ENCODE results near the gene SH3BP1.

Gene SH3BP1

DNA sequence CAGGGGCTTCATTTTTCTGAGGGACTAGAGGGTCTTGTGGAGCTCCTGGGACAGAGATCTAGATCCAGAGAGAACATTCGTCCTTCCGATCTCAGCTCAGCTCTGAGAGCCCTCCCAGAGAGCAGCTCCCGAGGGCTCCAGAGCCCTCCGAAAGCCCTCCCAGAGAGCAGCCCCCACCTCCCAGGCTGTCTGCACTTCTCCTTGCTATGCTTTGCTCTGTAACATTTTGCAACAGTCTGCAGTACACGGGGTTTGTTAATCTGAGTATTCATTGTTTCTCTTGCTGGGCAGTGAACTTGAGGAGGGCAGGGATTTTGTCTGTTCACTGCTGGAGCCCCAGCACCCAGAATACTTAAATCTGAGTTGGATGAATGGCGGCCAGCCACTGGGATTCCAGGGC lies 28.3 kb upstream of the SH3BP1 start:
- no peak overlapping the region for H3K4me3 ChIP-seq (ENCODE audit: low read depth, low read length)

DNA sequence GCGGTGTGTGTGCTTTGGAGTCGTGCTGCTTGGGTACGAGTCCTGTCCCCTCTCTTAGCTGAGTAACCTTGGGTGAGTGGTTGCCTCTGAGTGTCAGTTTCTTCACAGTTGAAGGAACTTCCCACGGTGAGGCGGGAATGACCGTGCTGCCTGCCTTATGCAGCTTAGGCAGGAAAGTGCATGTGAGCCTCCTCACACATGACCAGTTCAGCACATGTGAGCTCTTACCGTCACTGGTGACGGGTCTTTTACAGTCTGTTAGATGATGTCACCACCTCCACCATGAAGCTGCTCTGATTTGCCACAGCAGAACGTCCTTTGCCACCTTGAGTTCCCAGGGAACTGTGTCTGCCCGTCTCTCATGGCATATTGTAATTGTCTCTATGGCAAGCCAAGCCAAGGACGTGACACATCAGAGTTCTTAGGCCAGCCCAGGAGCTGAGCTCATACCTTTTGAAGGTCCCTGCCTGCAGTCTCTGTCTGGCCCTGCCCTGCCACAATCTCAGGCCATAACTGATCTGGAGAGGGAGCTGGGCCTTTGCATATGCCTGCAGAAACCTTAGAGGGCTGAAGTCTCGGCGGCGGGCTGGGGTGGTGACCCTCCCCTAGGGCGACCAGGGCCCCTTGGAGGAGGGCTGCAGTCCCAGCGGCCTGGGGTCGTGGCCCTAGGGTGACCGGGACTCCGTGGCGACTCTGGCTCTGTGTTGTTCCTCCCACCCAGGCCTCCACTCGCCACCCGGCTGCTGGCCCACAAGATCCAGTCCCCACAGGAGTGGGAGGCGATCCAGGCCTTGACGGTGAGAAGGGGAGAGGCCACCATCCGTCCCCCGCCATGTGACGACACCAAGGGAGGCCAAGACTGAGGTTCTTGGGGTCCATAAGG lies 23.0 kb upstream of the SH3BP1 start:
- H3K4me3 ChIP-seq (ENCODE audit: low read depth, low read length): no peak overlapping the region

GRCh38 chr22:37617431-37617830 lies 22.0 kb upstream of the SH3BP1 start:
- H3K4me3 ChIP-seq (ENCODE audit: low read depth, low read length): no peak overlapping the region

DNA sequence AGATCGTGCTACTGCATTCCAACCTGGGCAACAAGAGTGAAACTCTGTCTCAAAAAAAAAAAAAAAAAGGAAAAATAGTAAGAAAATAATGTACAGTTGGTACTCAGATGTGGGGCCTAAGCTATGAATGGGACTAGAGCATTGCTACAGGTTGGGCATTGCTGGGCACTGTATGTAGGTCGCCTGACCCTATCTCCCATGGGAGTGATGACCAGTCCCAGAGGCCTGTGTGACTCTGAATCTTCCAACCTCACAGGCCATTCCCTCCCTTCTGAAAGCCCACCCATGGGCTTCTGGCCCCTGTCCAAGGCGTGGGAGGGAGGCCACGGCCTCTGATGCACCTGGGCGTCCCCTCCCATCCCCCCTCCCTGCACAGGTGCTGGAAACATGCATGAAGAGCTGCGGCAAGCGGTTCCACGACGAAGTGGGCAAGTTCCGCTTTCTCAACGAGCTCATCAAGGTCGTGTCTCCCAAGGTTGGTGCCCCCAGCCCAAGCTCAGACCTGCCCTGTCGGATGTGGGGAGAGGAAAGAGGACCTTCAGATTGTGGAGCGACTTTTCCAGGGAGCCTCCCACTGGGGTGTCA lies 21.3 kb upstream of the SH3BP1 start:
- no peak overlapping the region for H3K4me3 ChIP-seq (ENCODE audit: low read depth, low read length)

GRCh38 chr22:37618674-37619073 lies 20.8 kb upstream of the SH3BP1 start:
- H3K4me3 ChIP-seq (ENCODE audit: low read depth, low read length): no peak overlapping the region

GRCh38 chr22:37619991-37620390 lies 19.5 kb upstream of the SH3BP1 start:
- H3K4me3 ChIP-seq (ENCODE audit: low read depth, low read length): no peak overlapping the region

- no peak overlapping the region for H3K4me3 ChIP-seq (ENCODE audit: low read depth, low read length)
Measured at GRCh38 chr22:37621352-37621860, 18.1 kb upstream of the SH3BP1 start.

GRCh38 chr22:37623075-37624016 lies 16.1 kb upstream of the SH3BP1 start:
- H3K4me3 ChIP-seq (ENCODE audit: low read depth, low read length): no peak overlapping the region

- no peak overlapping the region for H3K4me3 ChIP-seq (ENCODE audit: low read depth, low read length)
Measured at GRCh38 chr22:37624017-37624365, 15.5 kb upstream of the SH3BP1 start.

DNA sequence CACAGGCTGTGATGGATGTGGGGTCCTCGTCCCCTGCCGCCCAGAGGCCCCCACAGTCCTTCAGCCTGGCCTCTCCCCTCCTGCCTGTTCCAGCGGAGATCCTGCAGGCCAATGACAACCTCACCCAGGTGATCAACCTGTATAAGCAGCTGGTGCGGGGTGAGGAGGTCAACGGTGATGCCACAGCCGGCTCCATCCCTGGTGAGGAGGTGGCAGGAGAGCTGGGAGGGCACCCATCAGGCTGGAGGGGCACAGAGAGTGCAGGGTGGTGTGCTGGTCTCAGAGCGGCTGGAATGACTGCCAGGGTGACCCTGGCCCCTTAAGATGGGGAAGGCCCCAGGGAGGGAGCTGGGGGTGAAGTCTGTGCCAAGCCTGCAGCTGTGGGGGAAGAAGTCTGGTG lies 14.6 kb upstream of the SH3BP1 start:
- H3K4me3 ChIP-seq (ENCODE audit: low read depth, low read length): no peak overlapping the region

DNA sequence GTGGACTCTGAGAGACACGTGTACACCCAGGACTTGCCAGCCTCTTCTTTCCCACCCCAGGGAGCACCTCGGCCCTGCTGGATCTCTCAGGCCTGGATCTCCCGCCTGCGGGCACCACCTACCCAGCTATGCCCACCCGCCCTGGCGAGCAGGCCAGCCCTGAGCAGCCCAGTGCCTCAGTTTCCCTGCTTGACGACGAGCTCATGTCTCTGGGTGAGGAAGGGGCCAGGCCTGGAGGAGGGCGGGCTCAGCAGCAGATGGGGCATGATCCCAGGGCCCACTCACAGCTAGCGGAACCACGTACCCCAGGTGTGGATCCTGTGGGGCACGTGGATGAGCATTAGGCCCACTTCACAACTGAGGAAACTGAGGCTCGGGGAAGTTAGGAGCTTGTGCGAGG lies 13.7 kb upstream of the SH3BP1 start:
- H3K4me3 ChIP-seq (ENCODE audit: low read depth, low read length): no peak overlapping the region

GRCh38 chr22:37626144-37626543 lies 13.3 kb upstream of the SH3BP1 start:
- H3K4me3 ChIP-seq (ENCODE audit: low read depth, low read length): no peak overlapping the region

DNA sequence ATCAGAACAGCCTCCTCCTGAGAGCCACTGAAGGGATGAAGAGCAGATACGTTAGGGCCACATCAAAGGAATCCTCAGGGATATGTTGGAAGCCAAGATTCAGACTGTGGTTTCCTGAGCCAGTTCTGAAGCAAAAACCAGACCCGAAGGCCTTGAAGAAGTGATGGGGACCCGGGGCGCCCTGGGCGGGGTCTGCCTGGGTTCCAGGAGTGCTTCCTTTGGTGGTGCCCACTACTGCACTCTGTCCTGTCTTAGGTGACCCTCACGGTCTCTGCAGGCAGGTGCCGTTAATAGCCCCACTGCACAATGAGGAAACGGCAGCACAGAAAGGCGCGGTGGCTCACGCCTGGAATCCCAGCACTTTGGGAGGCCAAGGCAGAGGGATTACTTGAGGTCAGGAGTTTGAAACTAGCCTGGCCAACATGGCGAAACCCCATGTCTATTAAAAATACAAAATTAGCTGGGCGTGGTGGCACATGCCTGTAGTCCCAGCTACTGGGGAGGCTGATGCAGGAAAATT lies 12.9 kb upstream of the SH3BP1 start:
- no peak overlapping the region for H3K4me3 ChIP-seq (ENCODE audit: low read depth, low read length)

GRCh38 chr22:37627121-37627520 lies 12.3 kb upstream of the SH3BP1 start:
- H3K4me3 ChIP-seq (ENCODE audit: low read depth, low read length): no peak overlapping the region

GRCh38 chr22:37627545-37627944 lies 11.9 kb upstream of the SH3BP1 start:
- H3K4me3 ChIP-seq (ENCODE audit: low read depth, low read length): no peak overlapping the region

DNA sequence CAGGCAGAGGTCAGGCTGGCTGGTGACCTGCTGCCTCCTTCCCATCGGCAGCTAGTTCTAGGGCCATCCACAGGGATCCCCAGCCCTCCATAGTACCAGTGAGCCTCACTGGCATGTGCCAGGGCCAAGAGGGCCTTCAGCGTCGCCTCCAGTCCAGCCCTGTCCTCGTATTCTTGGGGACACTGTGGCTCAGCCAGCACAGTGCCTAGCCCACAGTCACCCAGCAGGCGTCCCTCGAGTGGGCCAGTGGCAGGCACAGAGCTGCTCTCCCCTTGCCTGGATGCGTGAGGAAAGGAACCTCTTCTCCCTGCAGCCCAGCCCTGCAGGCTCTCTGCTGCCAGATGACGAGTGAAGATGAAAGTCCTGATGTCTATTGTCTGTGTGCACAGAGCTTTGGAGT lies 10.6 kb upstream of the SH3BP1 start:
- no peak overlapping the region for H3K4me3 ChIP-seq (ENCODE audit: low read depth, low read length)

GRCh38 chr22:37629928-37630327 lies 9.5 kb upstream of the SH3BP1 start:
- no peak overlapping the region for H3K4me3 ChIP-seq (ENCODE audit: low read depth, low read length)

DNA sequence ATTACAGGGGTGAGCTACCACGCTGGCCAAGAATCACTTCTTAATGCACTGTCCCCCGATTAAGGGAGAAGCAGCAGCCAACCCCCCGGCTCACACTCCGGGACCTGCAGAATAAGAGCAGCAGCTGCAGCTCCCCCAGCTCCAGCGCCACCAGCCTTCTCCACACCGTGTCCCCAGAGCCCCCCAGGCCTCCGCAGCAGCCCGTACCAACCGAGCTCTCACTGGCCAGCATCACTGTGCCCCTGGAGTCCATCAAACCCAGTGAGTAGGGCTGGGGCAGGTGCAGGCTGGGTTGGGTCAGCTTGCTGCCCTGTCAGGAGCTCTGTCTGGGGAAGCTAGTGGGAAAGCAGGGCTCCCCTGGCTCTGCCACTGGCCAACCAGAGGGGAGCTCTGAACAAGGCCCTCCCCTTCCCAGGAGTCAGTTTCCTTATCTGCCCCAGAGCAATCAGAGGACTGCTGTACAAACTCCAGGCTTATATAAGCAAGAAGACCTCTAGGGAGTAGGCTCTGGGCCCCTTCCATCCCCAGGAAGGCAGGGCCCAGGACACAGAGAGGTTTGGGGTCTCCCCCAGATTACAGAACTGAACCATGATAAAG lies 8.5 kb upstream of the SH3BP1 start:
- H3K4me3 ChIP-seq (ENCODE audit: low read depth, low read length): no peak overlapping the region

DNA sequence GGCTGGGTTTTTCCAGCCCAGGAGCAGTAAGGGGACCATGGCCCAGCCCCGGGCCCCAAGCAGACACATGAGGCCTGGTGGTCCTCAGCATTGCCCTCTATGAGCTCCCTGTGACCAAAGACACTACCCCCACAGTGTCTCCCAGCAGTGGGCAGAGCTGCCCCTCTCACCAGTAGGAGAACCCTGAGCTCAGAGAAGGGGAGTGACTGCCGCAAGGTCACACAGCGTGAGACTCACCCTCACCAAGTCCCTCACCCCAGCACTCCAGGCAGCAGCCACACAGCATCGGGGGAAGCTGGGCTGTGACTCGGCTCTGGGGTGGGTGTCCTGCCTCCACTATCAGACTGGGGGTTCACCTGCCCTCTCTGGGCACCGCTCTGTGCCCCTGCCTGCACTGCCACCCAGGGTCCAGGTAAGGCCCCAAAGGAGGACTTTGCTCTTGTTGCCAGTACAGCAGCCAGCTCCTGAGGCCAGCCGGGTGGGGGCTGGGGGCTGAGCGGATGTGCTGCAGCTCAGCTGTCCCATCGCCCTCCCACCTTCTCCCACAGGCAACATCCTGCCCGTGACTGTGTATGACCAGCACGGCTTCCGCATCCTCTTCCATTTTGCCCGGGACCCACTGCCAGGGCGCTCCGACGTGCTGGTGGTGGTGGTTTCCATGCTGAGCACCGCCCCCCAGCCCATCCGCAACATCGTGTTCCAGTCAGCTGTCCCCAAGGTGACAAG lies 7.9 kb upstream of the SH3BP1 start:
- no peak overlapping the region for H3K4me3 ChIP-seq (ENCODE audit: low read depth, low read length)
